ENCODE measurements around the gene SAE1. TPM values are rescaled to one million over a fixed set of nuclear protein-coding genes. Genes with fewer than 3 reads are reported as not detected.

SAE1 gene
- total and polyA plus RNA-seq, 10 of the 15 experiments (the other 5 are each of a cell fraction or from before 2014, with no cell fraction given), result 62.0 to 246 (median 148) TPM

- TF ChIP-seq MLLT1 (IDR thresholded peaks at IDR 0.05) (no peak), PKNOX1 (IDR thresholded peaks at IDR 0.05) (no peak), NFXL1 (IDR thresholded peaks at IDR 0.05; ENCODE audit: borderline replicate concordance) (no peak), USF1 (IDR thresholded peaks at IDR 0.05; ENCODE audit: borderline replicate concordance, extremely low read length, insufficient read depth, low read depth, low read length) (no peak), SRF (IDR thresholded peaks at IDR 0.05; ENCODE audit: low read depth in 2 of 2, low read length in 2 of 2) (no peak), BCL3 (IDR thresholded peaks at IDR 0.05; ENCODE audit: borderline replicate concordance, insufficient read depth, low read depth, low read length, poor library complexity, severe bottlenecking) (no peak), ZSCAN29 (IDR thresholded peaks at IDR 0.05) (no peak), SMAD5 (IDR thresholded peaks at IDR 0.05; ENCODE audit: low read depth) (no peak)
Observed at GRCh38 chr19:47228168-47228936, 97.7 kb downstream of the SAE1 start (continued).

Data from GM12878 (cell line).